Measurements from ENCODE around the gene PTK6. TPM values are rescaled to one million over a fixed set of nuclear protein-coding genes. Genes with fewer than 3 reads are reported as not detected.

PTK6 gene
- total and polyA plus RNA-seq, 2 donors (not counting 1 experiment from before 2014, with no cell fraction given) = 0.17 TPM; not detected in 1

DNA sequence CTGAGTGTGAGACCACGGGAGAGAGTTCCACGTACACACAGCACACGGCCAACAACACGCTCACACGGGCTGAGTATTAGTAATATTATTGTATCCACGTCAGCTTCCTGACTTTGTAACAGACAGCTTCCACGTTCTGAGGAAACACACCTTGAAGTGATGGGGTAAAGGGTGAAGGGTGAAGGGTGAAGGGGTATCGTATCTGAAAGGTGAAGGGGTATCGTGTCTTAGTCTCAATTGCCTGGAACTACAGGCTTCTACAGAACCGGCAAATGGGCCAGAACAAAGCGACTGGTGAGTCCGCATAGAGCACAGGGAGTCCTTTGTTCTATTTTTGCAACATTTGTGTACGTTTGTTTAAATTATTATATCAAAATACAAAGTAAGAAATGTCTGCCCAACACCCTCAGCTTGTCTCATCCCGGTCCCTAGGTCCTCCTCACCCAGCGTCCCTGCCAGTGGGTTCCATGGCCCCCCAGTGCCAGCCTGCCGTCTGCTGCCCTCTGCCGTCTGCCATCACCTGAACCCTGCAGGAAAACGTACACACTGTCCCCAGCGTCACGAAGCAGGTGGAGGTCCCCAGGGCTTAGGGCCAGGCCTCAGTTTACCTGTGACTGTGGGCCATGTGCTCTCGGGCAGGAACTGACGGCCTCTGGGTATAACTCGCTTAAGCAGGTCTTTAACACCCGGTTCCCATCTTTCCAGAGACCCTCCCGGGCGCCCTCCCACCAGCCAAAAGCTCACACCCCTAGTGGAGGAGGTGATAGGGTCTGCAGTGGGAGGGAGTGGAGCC is 41.2 kb upstream of the PTK6 start:
- Histone ChIP-seq H2AFZ (ENCODE audit: low read length) (no peak overlapping the region), H3K79me2 (ENCODE audit: control insufficient read depth, insufficient read depth, low read length) (peaks cover 2% of the 10 kb centered on the region), H3K36me3 (ENCODE audit: control insufficient read depth, insufficient read depth, low read length) (no peaks in the 10 kb centered on the region), H3K4me1 (ENCODE audit: control insufficient read depth, extremely low read depth, insufficient read depth, low read length) (peaks cover 5% of the 10 kb centered on the region), H4K20me1 (ENCODE audit: control insufficient read depth, extremely low read depth, insufficient read depth, low read length) (no peaks in the 10 kb centered on the region), H3K4me2 (ENCODE audit: extremely low read depth, insufficient read depth, low read length) (no peak overlapping the region), H3K4me3 (replicated peaks in 1 of 4; ENCODE audit: control extremely low read depth in 1 of 4, insufficient read depth in 1 of 4, low read depth in 3 of 4, low read length in 4 of 4) (no peak overlapping the region), H3K9me3 (ENCODE audit: control insufficient read depth, insufficient read depth, low read depth, low read length) (no peaks in the 10 kb centered on the region), H3K9ac (ENCODE audit: insufficient read depth, low read length) (no peak overlapping the region), H3K27me3 (ENCODE audit: control insufficient read depth, insufficient read depth, low read length) (peaks cover 3% of the 10 kb centered on the region), H3K27ac (ENCODE audit: insufficient read depth, low read length) (no peak overlapping the region)
- no peak for DNase-seq (ENCODE audit: low read depth in 2 of 2)
- TF ChIP-seq CTCF (conservative IDR thresholded peaks at IDR 0.05 in 1 of 2, IDR thresholded peaks at IDR 0.05 in 1 of 2; ENCODE audit: low read depth in 1 of 2, low read length in 2 of 2) (no peak), EZH2 (IDR thresholded peaks at IDR 0.05; ENCODE audit: low read length, missing control alignments) (no peak)

DNA sequence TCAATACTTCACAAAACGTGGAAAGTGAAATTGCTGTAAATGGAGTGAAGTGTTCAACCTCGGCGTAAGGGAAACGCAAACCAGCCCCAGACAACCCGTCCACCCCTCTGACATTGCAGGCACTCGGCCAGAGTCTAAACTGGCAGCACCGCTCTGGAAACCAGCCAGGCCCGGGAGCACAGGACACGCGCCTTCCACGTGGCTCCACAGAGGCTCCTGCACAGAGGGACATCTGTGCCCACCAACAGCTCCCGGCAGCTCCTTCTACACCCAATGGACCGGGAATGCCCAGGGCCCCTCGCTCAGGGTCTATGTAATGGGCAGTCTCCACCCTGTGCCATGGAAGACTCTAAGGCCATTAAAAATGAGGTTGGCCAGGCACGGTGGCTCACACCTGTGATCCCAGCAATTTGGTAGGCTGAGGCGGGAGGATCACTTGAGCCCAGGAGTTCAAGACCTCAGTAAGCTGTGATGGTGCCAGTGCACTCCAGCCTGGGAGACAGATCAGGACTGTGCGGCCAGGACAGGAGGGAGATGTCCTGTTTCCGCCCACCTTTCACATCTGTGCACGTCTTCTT is 40.2 kb upstream of the PTK6 start:
- peaks cover 7% of the 10 kb centered on the region for H3K4me1 ChIP-seq (ENCODE audit: control insufficient read depth, extremely low read depth, insufficient read depth, low read length)
- H4K20me1 ChIP-seq (ENCODE audit: control insufficient read depth, extremely low read depth, insufficient read depth, low read length) = no peaks in the 10 kb centered on the region
- H3K36me3 ChIP-seq (ENCODE audit: control insufficient read depth, insufficient read depth, low read length) = no peaks in the 10 kb centered on the region
- no peak overlapping the region for H2AFZ ChIP-seq (ENCODE audit: low read length)
- peaks cover 5% of the 10 kb centered on the region for H3K79me2 ChIP-seq (ENCODE audit: control insufficient read depth, insufficient read depth, low read length)
- TF ChIP-seq CTCF (conservative IDR thresholded peaks at IDR 0.05 in 1 of 2, IDR thresholded peaks at IDR 0.05 in 1 of 2; ENCODE audit: low read depth in 1 of 2, low read length in 2 of 2) (no peak), EZH2 (IDR thresholded peaks at IDR 0.05; ENCODE audit: low read length, missing control alignments) (no peak)
- no peaks in the 10 kb centered on the region for H3K9me3 ChIP-seq (ENCODE audit: control insufficient read depth, insufficient read depth, low read depth, low read length)
- peaks cover 3% of the 10 kb centered on the region for H3K27me3 ChIP-seq (ENCODE audit: control insufficient read depth, insufficient read depth, low read length)
- H3K4me3 ChIP-seq (replicated peaks in 1 of 4; ENCODE audit: control extremely low read depth in 1 of 4, insufficient read depth in 1 of 4, low read depth in 3 of 4, low read length in 4 of 4) = no peak overlapping the region
- DNase-seq (ENCODE audit: low read depth in 2 of 2) = no peak
- H3K27ac ChIP-seq (ENCODE audit: insufficient read depth, low read length) = no peak overlapping the region
- no peak overlapping the region for H3K9ac ChIP-seq (ENCODE audit: insufficient read depth, low read length)
- H3K4me2 ChIP-seq (ENCODE audit: extremely low read depth, insufficient read depth, low read length) = no peak overlapping the region

GRCh38 chr20:63576311-63576710 is 39.1 kb upstream of the PTK6 start:
- Histone ChIP-seq H2AFZ (ENCODE audit: low read length) (no peak overlapping the region), H4K20me1 (ENCODE audit: control insufficient read depth, extremely low read depth, insufficient read depth, low read length) (no peaks in the 10 kb centered on the region), H3K9me3 (ENCODE audit: control insufficient read depth, insufficient read depth, low read depth, low read length) (no peaks in the 10 kb centered on the region), H3K36me3 (ENCODE audit: control insufficient read depth, insufficient read depth, low read length) (peaks cover 3% of the 10 kb centered on the region), H3K4me1 (ENCODE audit: control insufficient read depth, extremely low read depth, insufficient read depth, low read length) (peaks cover 7% of the 10 kb centered on the region), H3K9ac (ENCODE audit: insufficient read depth, low read length) (no peak overlapping the region), H3K27ac (ENCODE audit: insufficient read depth, low read length) (no peak overlapping the region), H3K4me3 (replicated peaks in 1 of 4; ENCODE audit: control extremely low read depth in 1 of 4, insufficient read depth in 1 of 4, low read depth in 3 of 4, low read length in 4 of 4) (no peak overlapping the region), H3K27me3 (ENCODE audit: control insufficient read depth, insufficient read depth, low read length) (peaks cover 3% of the 10 kb centered on the region), H3K79me2 (ENCODE audit: control insufficient read depth, insufficient read depth, low read length) (peaks cover 5% of the 10 kb centered on the region), H3K4me2 (ENCODE audit: extremely low read depth, insufficient read depth, low read length) (no peak overlapping the region)
- no peak for DNase-seq (ENCODE audit: low read depth in 2 of 2)
- TF ChIP-seq CTCF (conservative IDR thresholded peaks at IDR 0.05 in 1 of 2, IDR thresholded peaks at IDR 0.05 in 1 of 2; ENCODE audit: low read depth in 1 of 2, low read length in 2 of 2) (no peak), EZH2 (IDR thresholded peaks at IDR 0.05; ENCODE audit: low read length, missing control alignments) (no peak)

Measured in fibroblast of lung (primary cell).